IMR-90 (cell line): ENCODE data around the gene PHF21A. TPM values are rescaled to one million over a fixed set of nuclear protein-coding genes. Genes with fewer than 3 reads are reported as not detected.

Experiments
- ATAC-seq: fragments of 200-7000 bp; cut with Tn5 transposase; 2 replicates; pipeline ENCODE4 v1.9.1; 2020; ENCODE audit warnings: low read depth, mild to moderate bottlenecking, moderate library complexity
- BruUV-seq: library from RNA; stranded (reverse); fragments of 400-500 nt; replicated peaks from 2 replicates; lab custom pipeline; 2021; lab: Mats Ljungman, UMichigan
- CTCF ChIA-PET: fragments of 300-600 bp; formaldehyde crosslinking; extraction: SDS; loops from one replicate; lab custom pipeline; 2021; ENCODE audit warnings: antibody characterized with exemption; lab: Yijun Ruan, JAX
- POLR2A ChIA-PET: fragments of 300-600 bp; sonication (Branson Sonifier 250); formaldehyde crosslinking; loops from one replicate; lab custom pipeline; 2022; ENCODE audit warnings: antibody characterized with exemption; ENCODE audit not compliant: unreplicated experiment; lab: Charles Lee
- DNase-seq: peaks from one replicate; pipeline ENCODE4 v3.0.0; 2013
- H2AFZ ChIP-seq: replicated peaks from 2 replicates; pipeline ENCODE3; 2013; ENCODE audit warnings: low read length, mild to moderate bottlenecking; ENCODE audit not compliant: poor library complexity
- H2AK5ac ChIP-seq: 2 replicates; pipeline ENCODE4 v1.6.1; 2013; ENCODE audit warnings: low read depth, low read length, inconsistent platforms
- H2AK9ac ChIP-seq: replicated peaks from 2 replicates; pipeline ENCODE3; 2013; ENCODE audit warnings: mild to moderate bottlenecking, low read depth, low read length, moderate library complexity; ENCODE audit not compliant: poor library complexity
- H2BK120ac ChIP-seq: 2 replicates; pipeline ENCODE4 v1.6.1; 2013; ENCODE audit warnings: low read depth, low read length, inconsistent platforms
- H2BK15ac ChIP-seq: 3 replicates; pipeline ENCODE4 v1.6.1; 2013; ENCODE audit warnings: low read depth, low read length, inconsistent platforms
- H2BK20ac ChIP-seq: 2 replicates; pipeline ENCODE4 v1.6.1; 2013; ENCODE audit warnings: low read depth, mild to moderate bottlenecking, inconsistent platforms, low read length, moderate library complexity
- H2BK5ac ChIP-seq: 2 replicates; pipeline ENCODE4 v1.6.1; 2013; ENCODE audit warnings: mild to moderate bottlenecking, low read depth, low read length, inconsistent platforms; ENCODE audit not compliant: poor library complexity, severe bottlenecking
- H3K14ac ChIP-seq: replicated peaks from 2 replicates; pipeline ENCODE4 v1.6.1; 2013; ENCODE audit warnings: low read depth, low read length, inconsistent platforms
- H3K18ac ChIP-seq: 2 replicates; pipeline ENCODE4 v1.6.1; 2013; ENCODE audit warnings: low read depth, low read length, control low read depth
- H3K23ac ChIP-seq: 2 replicates; pipeline ENCODE4 v1.6.1; 2013; ENCODE audit warnings: low read depth, low read length, inconsistent platforms
- H3K27ac ChIP-seq: 2 replicates; pipeline ENCODE4 v1.5.1; 2013; ENCODE audit warnings: mild to moderate bottlenecking, control low read depth, low read length; ENCODE audit not compliant: insufficient read depth
- H3K27me3 ChIP-seq: 2 replicates; pipeline ENCODE4 v1.6.1; 2013; ENCODE audit warnings: low read length; ENCODE audit not compliant: control insufficient read depth, insufficient read depth
- H3K36me3 ChIP-seq: 2 replicates; pipeline ENCODE4 v1.6.1; 2013; ENCODE audit warnings: low read length, mixed read lengths; ENCODE audit not compliant: control insufficient read depth, insufficient read depth
- H3K4ac ChIP-seq: 2 replicates; pipeline ENCODE4 v1.6.1; 2013; ENCODE audit warnings: low read depth, low read length, inconsistent platforms
- H3K4me1 ChIP-seq: 2 replicates; pipeline ENCODE4 v1.6.1; 2013; ENCODE audit warnings: low read length, mixed read lengths; ENCODE audit not compliant: control insufficient read depth, insufficient read depth
- H3K4me2 ChIP-seq: 2 replicates; pipeline ENCODE4 v1.6.1; 2013; ENCODE audit warnings: low read depth, mild to moderate bottlenecking, control low read depth, low read length, moderate library complexity
- H3K4me3 ChIP-seq: 2 replicates; pipeline ENCODE4 v1.5.1; 2013; ENCODE audit warnings: low read depth, mild to moderate bottlenecking, control low read depth, low read length, moderate library complexity; ENCODE audit not compliant: insufficient read depth
- H3K56ac ChIP-seq: 2 replicates; pipeline ENCODE4 v1.6.1; 2013; ENCODE audit warnings: low read length, inconsistent platforms; ENCODE audit not compliant: insufficient read depth; ENCODE audit errors: extremely low read depth
- H3K79me1 ChIP-seq, 2 experiments: 2 replicates each; pipeline ENCODE4 v1.6.1; 2013; ENCODE audit warnings: low read length in 2 of 2, inconsistent platforms in 1 of 2, low read depth in 1 of 2
- H3K9ac ChIP-seq: 2 replicates; pipeline ENCODE4 v1.6.1; 2013; ENCODE audit warnings: low read depth, low read length, control low read depth
- H3K9me1 ChIP-seq: 2 replicates; pipeline ENCODE4 v1.6.1; 2013; ENCODE audit warnings: low read length, inconsistent platforms; ENCODE audit not compliant: insufficient read depth
- H3K9me3 ChIP-seq: 2 replicates; pipeline ENCODE4 v1.6.1; 2013; ENCODE audit warnings: low read length; ENCODE audit not compliant: control insufficient read depth, insufficient read depth
- H4K20me1 ChIP-seq: 2 replicates; pipeline ENCODE4 v1.6.1; 2013; ENCODE audit warnings: low read length, inconsistent platforms; ENCODE audit not compliant: insufficient read depth
- H4K5ac ChIP-seq: 2 replicates; pipeline ENCODE4 v1.6.1; 2013; ENCODE audit warnings: mild to moderate bottlenecking, low read depth, low read length, control low read depth
- H4K8ac ChIP-seq, 2 experiments: 2 replicates each; pipeline ENCODE4 v1.6.1; 2013; ENCODE audit warnings: low read depth in 2 of 2, low read length in 2 of 2, control low read depth in 1 of 2, inconsistent platforms in 1 of 2
- H4K91ac ChIP-seq: 2 replicates; pipeline ENCODE4 v1.6.1; 2013; ENCODE audit warnings: low read depth, low read length, inconsistent platforms; ENCODE audit not compliant: insufficient read depth
- BHLHE40 ChIP-seq: fragments of 150-350 bp; IDR thresholded peaks from 2 replicates; pipeline ENCODE4 v1.6.1; 2016; ENCODE audit warnings: mild to moderate bottlenecking, low read depth, low read length
- CEBPB ChIP-seq: IDR thresholded peaks from 2 replicates; pipeline ENCODE4 v1.6.1; 2012; ENCODE audit warnings: low read depth, low read length, improper control_type of control experiment
- CHD1 ChIP-seq: IDR thresholded peaks from 2 replicates; pipeline ENCODE4 v1.6.1; 2012; ENCODE audit warnings: low read depth, low read length, improper control_type of control experiment
- FOS ChIP-seq: fragments of 150-350 bp; IDR thresholded peaks from 2 replicates; pipeline ENCODE4 v1.6.1; 2016; ENCODE audit warnings: low read depth, low read length
- MAFK ChIP-seq: IDR thresholded peaks from 2 replicates; pipeline ENCODE4 v1.6.1; 2012; ENCODE audit warnings: low read depth, low read length, improper control_type of control experiment
- MAZ ChIP-seq: IDR thresholded peaks from 2 replicates; pipeline ENCODE4 v1.6.1; 2012; ENCODE audit warnings: low read depth, mild to moderate bottlenecking, low read length, improper control_type of control experiment, moderate library complexity, borderline replicate concordance
- MXI1 ChIP-seq: IDR thresholded peaks from 2 replicates; pipeline ENCODE4 v1.6.1; 2012; ENCODE audit warnings: low read depth, mild to moderate bottlenecking, low read length, moderate library complexity, borderline replicate concordance
- NFE2L2 ChIP-seq: fragments of 150-350 bp; IDR thresholded peaks from 2 replicates; pipeline ENCODE4 v1.6.1; 2016; ENCODE audit warnings: low read depth, mild to moderate bottlenecking, low read length
- POLR2A ChIP-seq: IDR thresholded peaks from 2 replicates; pipeline ENCODE4 v1.6.1; 2012; ENCODE audit warnings: mild to moderate bottlenecking, low read depth, low read length
- RAD21 ChIP-seq: IDR thresholded peaks from 2 replicates; pipeline ENCODE4 v1.6.1; 2012; ENCODE audit warnings: low read length, improper control_type of control experiment
- RCOR1 ChIP-seq: IDR thresholded peaks from 2 replicates; pipeline ENCODE4 v1.6.1; 2012; ENCODE audit warnings: mild to moderate bottlenecking, low read length, improper control_type of control experiment; ENCODE audit not compliant: insufficient replicate concordance
- RFX5 ChIP-seq: IDR thresholded peaks from 2 replicates; pipeline ENCODE4 v1.8.0; 2012; ENCODE audit warnings: low read depth, mild to moderate bottlenecking, low read length, moderate library complexity
- USF2 ChIP-seq: fragments of 150-350 bp; IDR thresholded peaks from 2 replicates; pipeline ENCODE4 v1.6.1; 2017; ENCODE audit warnings: mild to moderate bottlenecking, antibody characterized with exemption, low read length, low read depth
- WGBS, 2 experiments: methylation state at CpG; one replicate each; pipeline versions ENCODE4 v1.1.5 to v1.1.7; 2013; ENCODE audit warnings: missing lambda C conversion rate in 2 of 2; ENCODE audit not compliant: insufficient read length in 1 of 2; ENCODE audit errors: extremely low coverage in 2 of 2; 5-methylcytosine and 5-hydroxymethylcytosine counted together
- dilution Hi-C: fragments of 300-500 bp; cut with HindIII; formaldehyde crosslinking; loops from one replicate; pipeline ENCODE4 v1.14.3; 2018; ENCODE audit warnings: low sequenced_read_pairs; ENCODE audit not compliant: unreplicated experiment
- in situ Hi-C: fragments of 300-500 bp; cut with MboI; formaldehyde crosslinking; loops from 3 replicates; pipeline ENCODE4 v1.14.3; 2019; ENCODE audit warnings: low sequenced_read_pairs, inconsistent platforms, mixed read lengths
- intact Hi-C: fragments of 100-400 bp; cut with micrococcal nuclease; formaldehyde crosslinking; loops from 2 replicates; pipeline ENCODE4 v1.10.0; 2022
- polyA plus RNA-seq, 3 experiments: library from polyadenylated mRNA; depleted of rRNA; stranded (reverse); fragments of >200 nt; gene quantifications; 2 replicates each; pipeline ENCODE4 v1.2.3, GENCODE V29; 2012; ENCODE audit warnings: low replicate concordance in 1 of 3
- total RNA-seq: library from RNA; depleted of rRNA; stranded (reverse); fragments of >200 nt; gene quantifications from 2 replicates; pipeline ENCODE4 v1.2.3, GENCODE V29; 2012
- TF ChIP-seq, protein P1 (sequence below): conservative IDR thresholded peaks from 2 replicates; pipeline ENCODE4 v1.5.1; 2012; ENCODE audit warnings: mild to moderate bottlenecking, low read depth, low read length, improper control_type of control experiment

The PHF21A gene
- total and polyA plus RNA-seq, 2 of the 4 experiments (the other 2 are of a cell fraction) = 9.0 to 20.6 TPM

GRCh38 chr11:46114378-46114777 is 6.9 kb downstream of the PHF21A start:
- H3K18ac ChIP-seq = no peak overlapping the region
- no peak overlapping the region for H4K91ac ChIP-seq
- H2AK5ac ChIP-seq = no peak overlapping the region
- CTCF ChIA-PET = no interaction called here
- no peak overlapping the region for H3K14ac ChIP-seq
- H4K5ac ChIP-seq = no peak overlapping the region
- H2BK5ac ChIP-seq = no peak overlapping the region
- no peak overlapping the region for H2AFZ ChIP-seq
- no peak overlapping the region for H3K23ac ChIP-seq
- no peaks in the 10 kb centered on the region for H3K27me3 ChIP-seq
- BruUV-seq = no TSS peak
- H3K4me3 ChIP-seq = no peak overlapping the region
- H4K8ac ChIP-seq = no peak overlapping the region
- POLR2A ChIA-PET = no interaction called here
- no peak overlapping the region for H2BK20ac ChIP-seq
- WGBS, 2 experiments = 60% methylated on average over 1 of the region's 4 CpGs; no CpG with 5 or more reads in 1 of the 2 experiments
- ATAC-seq (no peak), DNase-seq (no peak)
- H3K36me3 ChIP-seq = no peaks in the 10 kb centered on the region
- no peak overlapping the region for H3K56ac ChIP-seq
- no peak overlapping the region for H3K27ac ChIP-seq
- H3K9me3 ChIP-seq = no peaks in the 10 kb centered on the region
- no peak overlapping the region for H3K4me2 ChIP-seq
- intact Hi-C loops (no loop called here), in situ Hi-C loops (loop anchor here (25.0 kb wide), 1 partner anchor 198 kb away; no protein-coding TSS in a partner anchor), dilution Hi-C loops (no loop called here)
- no peak overlapping the region for H3K4ac ChIP-seq
- no peak overlapping the region for H2AK9ac ChIP-seq
- H2BK15ac ChIP-seq = no peak overlapping the region
- peaks cover 22 to 58% of the 10 kb centered on the region in 2 experiments; a peak in 3 of 4 replicates for H3K79me1 ChIP-seq
- no peaks in the 10 kb centered on the region; the same call in 1 of the 2 replicates for H3K4me1 ChIP-seq
- peaks cover 56% of the 10 kb centered on the region for H4K20me1 ChIP-seq
- H3K9ac ChIP-seq = no peak overlapping the region
- no peaks in the 10 kb centered on the region for H3K9me1 ChIP-seq
- H2BK120ac ChIP-seq = no peak overlapping the region
- TF ChIP-seq FOS (no peak), RAD21 (no peak), RCOR1 (no peak), BHLHE40 (no peak), NFE2L2 (no peak), CHD1 (no peak), USF2 (no peak), CEBPB (no peak), RFX5 (no peak), MXI1 (no peak), MAZ (no peak), POLR2A (no peak), MAFK (no peak)
- TF ChIP-seq, protein P1, sequence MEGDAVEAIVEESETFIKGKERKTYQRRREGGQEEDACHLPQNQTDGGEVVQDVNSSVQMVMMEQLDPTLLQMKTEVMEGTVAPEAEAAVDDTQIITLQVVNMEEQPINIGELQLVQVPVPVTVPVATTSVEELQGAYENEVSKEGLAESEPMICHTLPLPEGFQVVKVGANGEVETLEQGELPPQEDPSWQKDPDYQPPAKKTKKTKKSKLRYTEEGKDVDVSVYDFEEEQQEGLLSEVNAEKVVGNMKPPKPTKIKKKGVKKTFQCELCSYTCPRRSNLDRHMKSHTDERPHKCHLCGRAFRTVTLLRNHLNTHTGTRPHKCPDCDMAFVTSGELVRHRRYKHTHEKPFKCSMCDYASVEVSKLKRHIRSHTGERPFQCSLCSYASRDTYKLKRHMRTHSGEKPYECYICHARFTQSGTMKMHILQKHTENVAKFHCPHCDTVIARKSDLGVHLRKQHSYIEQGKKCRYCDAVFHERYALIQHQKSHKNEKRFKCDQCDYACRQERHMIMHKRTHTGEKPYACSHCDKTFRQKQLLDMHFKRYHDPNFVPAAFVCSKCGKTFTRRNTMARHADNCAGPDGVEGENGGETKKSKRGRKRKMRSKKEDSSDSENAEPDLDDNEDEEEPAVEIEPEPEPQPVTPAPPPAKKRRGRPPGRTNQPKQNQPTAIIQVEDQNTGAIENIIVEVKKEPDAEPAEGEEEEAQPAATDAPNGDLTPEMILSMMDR = no peak
